OCI-LY3 (cell line): ENCODE data around the gene CD38.

ENCODE experiments used
- CTCF ChIP-seq: fragments of 200-600, 300-600 bp; sonication (generic); IDR thresholded peaks from 2 replicates; pipeline ENCODE4 v1.5.1; 2014; ENCODE audit warnings: antibody characterized with exemption, low read length, low read depth
- EZH2phosphoT487 ChIP-seq: fragments of 200-600 bp; shearing (Covaris generic); IDR thresholded peaks from 2 replicates; pipeline ENCODE4 v1.6.1; 2018; ENCODE audit warnings: antibody characterized with exemption, mixed run types, low read depth

- TF ChIP-seq CTCF (no peak), EZH2phosphoT487 (no peak)
Measured at GRCh38 chr4:15809466-15809865, 31.3 kb downstream of the CD38 start.
